Urothelium cell line (cell line): ENCODE data around the gene ABCF1.
"Not testable (repeated sequence)": the region's sequence is repeated elsewhere in the genome, so short reads cannot be mapped to it uniquely, and the experiment has no call there.

Experiments
- DNase-seq: peaks from one replicate; pipeline ENCODE4 v3.0.0; 2011; ENCODE audit warnings: low spot score, mixed read lengths
- FAIRE-seq: peaks from 2 replicates; lab custom pipeline; 2011; peaks lifted over from hg19 to GRCh38; lab: Jason Lieb, UNC

ABCF1 gene

DNA sequence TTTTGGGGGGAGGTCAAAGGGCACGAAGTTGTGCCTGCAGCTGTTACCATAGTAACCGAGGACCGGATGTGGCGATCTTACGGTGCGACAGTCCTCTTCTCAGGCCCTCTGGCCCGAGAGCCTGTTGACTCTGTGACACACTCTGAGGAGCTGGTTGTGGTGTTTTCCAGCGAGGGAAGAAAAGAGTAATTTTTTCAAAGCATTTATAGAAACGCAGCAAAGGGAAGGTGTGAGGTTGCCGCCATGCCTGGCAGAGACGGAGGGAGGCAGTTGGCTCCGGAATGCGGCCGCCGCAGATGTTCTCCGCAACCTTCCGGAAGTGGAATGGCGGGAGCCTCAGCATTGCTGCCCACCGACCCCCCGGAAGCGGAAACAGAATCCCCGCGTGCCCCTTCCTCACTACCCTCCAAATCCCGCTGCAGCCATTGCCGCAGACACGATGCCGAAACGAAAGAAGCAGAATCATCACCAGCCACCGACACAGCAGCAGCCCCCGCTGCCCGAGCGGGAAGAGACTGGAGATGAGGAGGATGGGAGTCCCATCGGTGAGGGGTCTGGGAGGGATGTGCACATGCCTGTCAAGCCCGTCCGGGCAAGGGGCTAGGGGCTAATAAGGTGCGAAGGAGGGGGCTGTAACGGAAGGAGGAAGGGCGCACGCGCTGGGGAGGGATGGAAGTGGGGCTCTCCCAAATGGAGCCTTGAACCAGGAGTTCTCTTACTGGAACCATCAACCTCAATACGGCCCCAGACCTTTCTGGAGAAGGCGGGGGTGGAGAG, 14.1 kb upstream of the ABCF1 start, which contains the start of gene PRR3:
Gene PRR3, plus strand, starts transcription at position 390 of the 777 bp plus-strand sequence. Its CDS starts 50 bp downstream, at position 440.
- DNase-seq (peak; percentile 92), FAIRE-seq (peak; percentile 50)

DNA sequence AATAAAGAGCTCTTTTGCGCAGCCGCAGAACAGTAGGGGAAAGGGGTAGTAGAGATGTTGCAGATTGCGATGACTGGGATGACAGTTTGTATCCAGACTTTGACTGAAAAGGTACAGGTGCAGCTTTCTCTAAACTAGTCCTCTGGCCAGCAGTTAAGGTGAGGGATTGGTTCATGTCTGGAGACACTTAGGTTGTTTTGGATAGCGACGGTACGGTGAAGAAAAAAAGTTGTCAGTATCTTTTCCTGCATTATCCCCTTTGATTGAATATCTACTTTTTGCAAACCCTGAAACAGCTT, 13.6 kb upstream of the ABCF1 start:
- no peak for DNase-seq
- no peak for FAIRE-seq

DNA sequence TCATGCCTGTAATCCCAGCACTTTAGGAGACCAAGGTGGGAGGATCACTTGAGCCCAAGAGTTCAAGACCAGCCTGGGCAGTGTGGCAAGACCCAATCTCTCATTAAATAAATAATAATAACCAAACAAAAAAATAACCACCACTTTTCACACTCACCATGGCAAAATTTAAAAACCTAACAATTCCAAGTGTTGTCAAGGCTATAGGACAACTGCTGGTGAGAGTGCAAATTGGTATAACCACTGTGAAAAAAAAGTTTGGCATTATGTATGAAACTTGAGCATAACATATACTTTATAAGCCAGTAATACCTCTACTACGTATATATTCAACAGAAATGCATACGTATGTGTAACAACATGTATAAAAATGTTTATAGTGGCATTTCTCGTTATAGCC, 10.3 kb upstream of the ABCF1 start:
- no peak for FAIRE-seq

DNA sequence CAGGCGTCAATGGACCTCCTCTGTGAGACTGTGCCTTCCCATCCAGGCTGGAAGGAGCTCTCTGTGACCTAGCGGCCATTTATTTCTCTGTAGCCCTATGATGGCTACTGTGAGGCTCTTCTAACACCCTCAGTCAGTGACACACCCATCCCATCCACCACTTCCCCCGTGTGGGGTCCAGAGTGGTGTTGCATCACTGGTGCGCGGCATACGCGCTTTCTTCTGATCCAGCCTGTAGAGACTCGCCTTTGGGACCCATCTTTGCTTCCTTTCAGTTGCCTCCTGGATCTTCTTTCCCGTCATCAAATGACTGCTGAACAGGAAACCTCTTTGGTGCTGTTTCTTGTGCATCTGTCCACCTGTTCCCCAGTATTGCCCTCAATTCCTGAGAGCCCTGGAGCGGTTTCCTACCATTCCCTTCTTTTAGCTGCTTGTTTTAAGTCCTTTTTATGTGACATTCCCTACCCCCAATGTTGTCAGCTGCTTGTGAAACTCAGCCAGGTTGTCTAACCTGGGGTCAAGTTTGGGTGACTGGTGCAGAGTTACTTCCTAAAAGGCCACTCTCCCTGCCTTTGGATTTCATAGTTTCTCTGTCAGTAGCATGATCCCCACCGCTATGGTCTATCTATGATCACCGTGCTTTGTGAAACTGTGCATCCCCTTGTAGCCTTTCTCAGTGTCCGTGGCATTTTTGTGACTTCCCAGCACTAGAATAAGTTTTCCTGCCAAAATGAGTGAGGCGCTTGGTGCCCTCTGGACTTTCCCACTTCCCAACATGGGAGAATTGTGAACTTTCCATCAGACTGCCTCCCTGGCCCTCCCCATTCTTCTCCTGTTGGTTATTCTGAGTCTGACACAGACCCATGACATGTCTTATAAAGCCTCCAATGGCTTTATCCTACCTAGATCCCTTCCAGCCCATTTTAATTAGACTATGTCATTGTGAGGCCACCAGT, 8.5 kb upstream of the ABCF1 start:
- FAIRE-seq = no peak
- DNase-seq = no peak

More for the DNA sequence above, 10.3 kb upstream of the ABCF1 start:
- no peak for DNase-seq

DNA sequence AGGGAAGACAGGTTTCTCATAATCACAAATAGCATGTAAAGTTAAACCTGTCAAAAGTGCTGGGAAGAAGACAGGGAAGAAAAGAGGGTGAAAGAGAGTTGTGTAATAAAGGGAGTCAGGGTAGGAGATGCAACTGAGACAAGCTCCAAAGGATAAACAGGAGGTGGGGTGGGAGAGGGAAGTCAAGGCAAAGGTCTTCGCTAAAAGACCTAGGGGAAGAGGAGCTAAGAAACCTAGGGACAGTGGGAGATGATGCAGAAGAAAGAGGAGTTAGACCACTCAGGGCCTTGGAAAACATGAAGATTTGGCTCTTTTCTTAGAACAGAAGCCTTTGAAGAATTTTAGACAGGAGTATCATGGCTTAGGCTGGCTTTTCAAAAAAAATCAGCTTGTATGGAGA, 7.1 kb upstream of the ABCF1 start:
- no peak for FAIRE-seq
- no peak for DNase-seq

DNA sequence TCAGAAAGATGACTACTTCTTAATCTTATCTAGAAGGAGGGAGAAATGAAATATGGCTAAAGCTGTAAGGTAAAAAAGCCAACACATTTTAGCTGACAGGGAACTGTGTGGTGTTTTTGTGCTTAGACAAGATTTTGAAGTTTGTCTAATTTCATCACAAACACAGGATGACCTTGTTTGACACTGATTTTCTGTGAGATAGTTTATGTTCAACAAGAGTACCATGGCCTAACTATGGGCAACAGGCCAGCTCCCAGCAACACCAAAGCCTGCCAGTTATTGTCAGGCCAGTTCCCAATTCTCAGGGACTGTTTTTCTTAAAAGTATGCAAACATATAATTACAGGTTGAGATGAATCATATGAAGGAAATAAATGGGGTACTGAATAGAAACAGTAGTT, 5.5 kb upstream of the ABCF1 start:
- FAIRE-seq (no peak), DNase-seq (no peak)

DNA sequence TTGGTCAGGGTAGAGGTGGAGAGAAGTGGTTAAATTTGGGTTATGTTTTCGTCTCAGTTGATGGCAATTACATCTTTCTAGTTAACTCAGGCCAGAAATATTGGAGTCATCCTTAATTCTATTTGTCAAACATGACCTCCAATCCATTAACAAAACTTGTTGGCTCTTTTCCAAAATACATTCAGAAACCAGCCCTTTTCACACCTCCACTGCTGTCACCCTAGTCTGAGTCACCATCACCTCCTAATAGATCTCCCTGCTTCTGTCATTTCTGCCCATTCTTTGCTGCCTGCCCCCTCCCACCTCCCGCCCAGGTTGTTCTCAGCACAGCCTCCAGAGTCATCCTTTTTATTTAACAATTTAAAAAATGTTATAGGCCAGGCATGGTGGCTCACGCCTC, 3.0 kb upstream of the ABCF1 start:
- FAIRE-seq = no peak
- DNase-seq = no peak

DNA sequence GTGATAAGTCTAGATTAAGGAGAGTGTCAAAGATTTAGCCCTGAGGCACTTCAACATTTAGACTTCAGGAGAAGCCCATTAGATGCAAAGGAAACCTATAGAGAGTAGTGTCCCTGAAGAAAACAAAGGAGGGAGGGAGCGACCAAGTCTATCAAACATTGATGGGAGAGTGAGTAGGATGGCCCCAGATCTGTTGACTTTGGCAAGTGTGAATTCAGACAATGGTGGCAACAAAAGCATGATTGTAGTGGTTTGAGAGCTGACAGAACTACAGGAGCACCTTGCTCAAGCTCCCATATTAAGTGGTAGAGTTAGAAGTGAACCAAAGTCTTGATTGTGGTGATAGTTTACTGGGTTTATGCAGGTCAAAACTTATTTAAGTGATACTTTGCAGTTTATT, 979 bp upstream of the ABCF1 start:
- FAIRE-seq (no peak), DNase-seq (no peak)

DNA sequence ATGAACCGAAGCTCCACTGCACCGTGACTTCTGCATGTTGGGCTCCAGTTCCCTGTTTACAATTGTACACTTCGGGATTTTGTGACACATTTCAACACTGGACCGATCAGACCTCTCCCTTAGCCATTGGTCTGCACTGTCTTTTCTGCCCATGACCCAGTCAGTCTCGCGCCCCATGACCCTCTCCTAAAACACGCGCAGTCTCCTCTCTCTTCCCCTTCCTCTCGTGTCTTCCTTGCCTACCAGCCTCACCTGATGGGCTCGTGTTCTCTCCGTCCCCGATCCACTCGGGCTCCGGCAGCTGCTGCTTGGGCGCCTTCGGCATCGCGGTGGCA, 535 bp upstream of the ABCF1 start:
- FAIRE-seq (no peak), DNase-seq (peak; percentile 15)

DNA sequence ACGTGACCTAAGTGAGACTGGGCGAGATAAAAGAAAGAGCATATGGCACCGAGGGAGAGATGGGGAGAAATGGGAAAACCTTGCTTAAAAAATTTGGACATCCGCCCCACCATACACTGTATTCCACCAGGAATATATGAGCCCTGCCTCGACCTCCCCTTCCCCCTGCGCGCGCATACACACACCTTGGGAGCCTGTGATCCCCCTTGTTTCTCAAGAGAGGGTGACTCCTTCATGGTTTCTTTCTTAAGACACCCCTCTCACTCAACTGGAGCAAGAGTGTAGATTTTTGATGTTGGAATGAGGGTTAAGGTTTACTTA, 480 bp downstream of the ABCF1 start:
- DNase-seq = no peak
- no peak for FAIRE-seq

DNA sequence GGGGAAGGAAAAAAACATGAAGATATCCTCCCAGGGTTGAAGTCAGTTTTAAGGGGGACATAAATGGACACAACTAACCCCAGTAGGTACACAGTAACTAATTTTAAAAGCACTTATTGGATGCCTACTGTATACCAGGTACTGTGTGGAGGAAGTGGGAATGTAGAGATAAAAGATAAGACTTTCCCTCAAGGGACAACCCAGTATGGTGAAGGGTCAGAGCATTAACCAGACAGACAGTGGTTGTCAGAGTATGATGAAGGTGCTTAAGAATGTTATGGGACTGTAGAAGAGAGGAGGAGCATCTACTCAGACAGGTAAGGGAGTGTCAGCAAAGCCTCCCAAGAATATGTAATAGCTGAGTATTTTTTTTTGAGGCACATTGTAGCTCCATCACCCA, 906 bp downstream of the ABCF1 start:
- DNase-seq (no peak), FAIRE-seq (no peak)

DNA sequence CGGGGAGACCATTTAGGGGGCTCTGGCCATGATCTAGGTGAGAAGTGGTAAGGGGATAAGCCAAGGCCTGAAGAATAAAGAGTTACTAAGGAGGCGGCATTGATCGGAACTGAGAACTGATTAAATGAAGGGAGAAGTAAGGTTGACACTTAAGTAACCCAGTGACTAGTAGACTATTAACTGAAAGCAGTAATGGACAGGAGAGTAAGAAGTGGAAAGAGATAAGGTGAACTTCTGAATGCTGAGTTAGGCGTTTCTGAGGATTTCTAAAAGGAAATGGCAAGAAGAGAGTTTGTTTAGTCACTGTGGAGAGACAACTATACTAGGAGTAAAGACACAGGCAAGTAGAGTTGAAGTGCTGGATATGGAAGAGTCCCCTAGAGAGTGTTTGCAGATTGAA, 1.9 kb downstream of the ABCF1 start:
- DNase-seq (no peak), FAIRE-seq (no peak)

DNA sequence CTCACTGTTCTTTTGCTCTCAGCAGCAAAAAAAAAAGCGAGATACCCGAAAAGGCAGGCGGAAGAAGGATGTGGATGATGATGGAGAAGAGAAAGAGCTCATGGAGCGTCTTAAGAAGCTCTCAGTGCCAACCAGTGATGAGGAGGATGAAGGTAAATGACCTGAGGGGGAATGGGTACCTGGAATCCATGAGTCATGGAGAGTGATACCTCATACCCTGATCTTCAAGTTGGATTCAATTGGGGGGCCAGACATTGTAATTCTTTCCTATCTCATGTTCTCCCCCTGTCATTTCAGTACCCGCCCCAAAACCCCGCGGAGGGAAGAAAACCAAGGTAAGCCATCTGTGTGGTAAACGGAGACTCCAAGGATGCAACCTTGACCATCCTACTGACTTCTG, 6.8 kb downstream of the ABCF1 start:
- DNase-seq = no peak

DNA sequence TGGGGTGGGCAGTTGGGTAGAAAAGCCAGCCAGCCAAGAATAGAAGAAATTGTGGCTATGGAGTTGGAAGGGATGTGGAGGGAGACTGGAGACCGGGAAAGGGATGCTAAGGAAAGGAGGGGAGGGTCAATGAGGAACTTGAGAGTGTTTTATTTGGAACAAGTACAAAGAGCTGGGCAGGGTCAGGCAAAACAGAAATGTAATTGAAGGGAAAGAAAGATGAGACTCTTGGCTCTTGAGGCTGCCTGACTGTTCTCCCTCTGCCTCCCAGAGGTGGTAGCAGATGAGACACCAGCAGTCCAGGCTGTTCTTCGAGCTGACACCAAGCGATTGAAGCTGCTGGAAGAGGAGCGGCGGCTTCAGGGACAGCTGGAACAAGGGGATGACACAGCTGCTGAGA, 12.7 kb downstream of the ABCF1 start:
- DNase-seq (no peak), FAIRE-seq (no peak)

More for the DNA sequence above, 6.8 kb downstream of the ABCF1 start:
- no peak for FAIRE-seq

DNA sequence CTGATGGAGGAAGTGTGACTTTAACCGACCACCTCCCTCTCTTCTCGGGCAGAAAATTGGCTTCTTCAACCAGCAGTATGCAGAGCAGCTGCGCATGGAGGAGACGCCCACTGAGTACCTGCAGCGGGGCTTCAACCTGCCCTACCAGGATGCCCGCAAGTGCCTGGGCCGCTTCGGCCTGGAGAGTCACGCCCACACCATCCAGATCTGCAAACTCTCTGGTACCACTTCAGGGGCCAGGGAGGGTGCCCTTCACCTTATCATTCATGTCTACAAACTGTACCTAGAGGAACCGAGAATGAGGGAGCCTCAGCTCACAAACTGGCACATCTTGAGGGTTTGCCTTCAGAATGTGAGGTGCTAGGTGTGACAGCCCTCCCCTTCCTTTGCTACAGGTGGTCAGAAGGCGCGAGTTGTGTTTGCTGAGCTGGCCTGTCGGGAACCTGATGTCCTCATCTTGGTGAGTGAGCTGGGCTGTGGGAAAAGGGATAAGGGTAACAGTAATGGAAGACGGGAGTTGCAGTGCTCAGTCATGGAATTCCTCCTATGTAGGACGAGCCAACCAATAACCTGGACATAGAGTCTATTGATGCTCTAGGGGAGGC, 18.6 kb downstream of the ABCF1 start:
- FAIRE-seq (no peak), DNase-seq (no peak)

DNA sequence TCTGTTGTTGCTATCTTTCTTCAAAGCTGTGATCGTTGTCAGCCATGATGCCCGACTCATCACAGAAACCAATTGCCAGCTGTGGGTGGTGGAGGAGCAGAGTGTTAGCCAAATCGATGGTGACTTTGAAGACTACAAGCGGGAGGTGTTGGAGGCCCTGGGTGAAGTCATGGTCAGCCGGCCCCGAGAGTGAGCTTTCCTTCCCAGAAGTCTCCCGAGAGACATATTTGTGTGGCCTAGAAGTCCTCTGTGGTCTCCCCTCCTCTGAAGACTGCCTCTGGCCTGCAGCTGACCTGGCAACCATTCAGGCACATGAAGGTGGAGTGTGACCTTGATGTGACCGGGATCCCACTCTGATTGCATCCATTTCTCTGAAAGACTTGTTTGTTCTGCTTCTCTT, 19.3 kb downstream of the ABCF1 start:
- no peak for FAIRE-seq
- no peak for DNase-seq

DNA sequence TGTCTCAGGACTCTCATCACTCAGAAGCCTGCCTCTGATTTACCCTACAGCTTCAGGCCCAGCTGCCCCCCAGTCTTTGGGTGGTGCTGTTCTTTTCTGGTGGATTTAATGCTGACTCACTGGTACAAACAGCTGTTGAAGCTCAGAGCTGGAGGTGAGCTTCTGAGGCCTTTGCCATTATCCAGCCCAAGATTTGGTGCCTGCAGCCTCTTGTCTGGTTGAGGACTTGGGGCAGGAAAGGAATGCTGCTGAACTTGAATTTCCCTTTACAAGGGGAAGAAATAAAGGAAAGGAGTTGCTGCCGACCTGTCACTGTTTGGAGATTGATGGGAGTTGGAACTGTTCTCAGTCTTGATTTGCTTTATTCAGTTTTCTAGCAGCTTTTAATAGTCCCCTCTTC, 19.8 kb downstream of the ABCF1 start:
- FAIRE-seq = no peak
- DNase-seq = no peak

DNA sequence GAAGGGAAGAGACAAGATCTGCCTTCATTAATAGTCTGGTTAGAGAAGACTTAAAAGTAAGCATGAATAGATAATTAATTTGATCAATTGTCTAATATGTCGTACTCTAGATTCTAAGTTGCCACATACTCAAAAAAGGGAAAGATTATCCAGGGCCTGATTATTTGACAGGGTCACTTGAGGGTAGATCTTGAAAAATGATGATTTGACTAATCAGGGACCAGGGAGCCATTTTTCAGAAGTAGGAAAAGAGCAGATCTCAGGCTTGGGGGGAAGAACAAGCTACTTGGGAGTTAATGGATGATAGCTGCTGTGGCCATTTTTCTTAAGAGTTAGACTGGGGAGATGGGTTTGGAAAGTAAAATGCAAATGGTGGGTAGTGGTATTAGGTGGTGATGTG, 21.0 kb downstream of the ABCF1 start:
- no peak for FAIRE-seq
- no peak for DNase-seq

DNA sequence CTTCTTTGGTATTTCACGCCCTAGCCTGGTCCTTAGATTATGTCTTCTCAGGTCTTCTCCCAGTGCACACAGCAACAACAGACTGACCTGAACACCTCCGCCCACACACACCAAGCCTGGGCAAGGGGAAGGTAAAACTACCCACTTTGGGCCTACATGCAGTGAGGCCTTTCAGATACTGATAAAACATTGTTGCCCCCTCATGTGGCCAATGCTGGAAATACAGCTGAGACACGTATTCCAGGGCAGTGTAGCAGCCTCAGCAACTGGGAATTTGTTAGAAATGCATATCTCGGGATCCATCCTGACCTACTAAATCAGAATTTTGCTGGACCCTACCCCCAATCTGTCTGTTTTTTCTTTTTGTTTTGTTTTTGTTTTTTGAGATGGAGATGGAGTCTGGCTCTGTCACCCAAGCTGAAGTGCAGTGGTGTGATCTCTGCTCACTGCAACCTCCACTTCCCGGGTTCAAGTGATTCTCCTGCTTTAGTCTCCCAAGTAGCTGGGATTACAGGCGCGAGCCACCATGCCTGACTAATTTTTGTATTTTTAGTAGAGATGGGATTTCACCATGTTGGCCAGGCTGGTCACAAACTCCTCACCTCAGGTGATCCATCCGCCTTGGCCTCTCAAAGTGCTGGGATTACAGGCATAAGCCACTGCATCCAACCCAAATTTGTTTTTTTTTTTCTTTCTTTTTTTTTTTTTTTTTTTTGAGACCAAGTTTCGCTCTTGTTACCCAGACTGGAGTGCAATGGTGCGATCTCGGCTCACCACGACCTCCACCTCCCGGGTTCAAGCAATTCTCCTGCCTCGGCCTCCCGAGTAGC, 26.3 kb downstream of the ABCF1 start:
- DNase-seq = peak; percentile 70
- FAIRE-seq = not testable (repeated sequence)

DNA sequence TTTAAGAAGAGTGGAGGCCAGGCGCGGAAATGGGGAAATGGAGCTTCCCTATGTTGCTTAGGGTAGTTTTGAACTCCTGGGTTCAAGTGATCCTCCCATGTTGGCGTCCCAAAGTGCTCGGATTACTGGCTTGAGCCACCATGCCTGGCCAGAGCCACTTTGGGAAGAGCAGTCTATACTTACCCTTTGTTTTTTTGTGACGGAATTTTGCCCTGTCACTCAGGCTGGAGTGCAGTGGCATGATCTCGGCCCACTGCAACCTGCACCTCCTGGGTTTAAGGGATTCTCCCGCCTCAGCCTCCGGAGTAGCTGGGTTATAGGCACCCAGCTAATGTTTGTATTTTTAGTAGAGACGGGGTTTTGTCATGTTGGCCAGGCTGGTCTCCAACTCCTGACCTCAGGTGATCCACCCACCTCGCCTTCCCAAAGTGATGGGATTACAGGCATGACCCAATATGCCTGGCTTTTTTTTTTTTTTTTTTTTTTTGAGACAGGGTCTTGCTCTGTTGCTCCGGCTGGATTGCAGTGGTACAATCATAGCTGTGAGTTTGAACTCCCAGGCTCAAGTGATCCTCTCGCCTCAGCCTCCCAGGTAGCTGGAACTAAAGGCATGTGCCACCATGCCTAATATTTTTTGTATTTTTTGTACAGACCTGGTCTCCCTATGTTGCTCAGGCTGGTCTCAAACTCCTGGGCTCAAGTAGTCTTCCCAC, 27.8 kb downstream of the ABCF1 start:
- DNase-seq = no peak
- no peak for FAIRE-seq
